ENCODE measurements around the gene FYCO1.

DNA sequence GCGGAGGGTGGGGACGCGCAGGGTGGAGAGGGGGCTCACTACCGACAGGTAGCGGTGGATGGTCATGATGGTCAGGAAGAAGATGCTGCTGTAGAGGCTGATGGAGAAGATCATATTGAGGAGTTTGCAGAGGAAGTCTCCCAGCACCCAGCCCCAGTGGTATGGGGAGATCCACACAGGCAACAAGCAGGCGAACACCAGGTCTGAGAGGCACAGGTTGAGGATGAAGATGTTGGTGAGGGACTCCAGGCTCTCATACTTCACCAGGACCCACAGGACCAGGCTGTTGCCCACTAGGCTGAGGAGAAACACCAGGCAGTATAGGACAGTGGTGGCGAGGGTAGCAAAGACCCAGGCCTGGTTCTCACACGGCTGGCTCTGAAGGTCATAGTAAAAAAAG lies 25.9 kb upstream of the FYCO1 start:
- TF ChIP-seq EZH2 (IDR thresholded peaks at IDR 0.05; ENCODE audit: insufficient read depth, poor library complexity, severe bottlenecking) (no peak), EZH2phosphoT487 (IDR thresholded peaks at IDR 0.05; ENCODE audit: insufficient read depth, low read depth) (no peak)
